HG02588 (cell line): ENCODE results near the gene SLC25A10.
A peak's percentile ranks its signal among the peaks of the same experiment; 100 is the strongest.

Source experiments
- ATAC-seq: cut with Tn5 transposase; IDR thresholded peaks from one replicate; pipeline ENCODE4 v1.9.1; 2021; ENCODE audit warnings: mild to moderate bottlenecking, moderate library complexity; ENCODE audit not compliant: unreplicated experiment

Gene SLC25A10

DNA sequence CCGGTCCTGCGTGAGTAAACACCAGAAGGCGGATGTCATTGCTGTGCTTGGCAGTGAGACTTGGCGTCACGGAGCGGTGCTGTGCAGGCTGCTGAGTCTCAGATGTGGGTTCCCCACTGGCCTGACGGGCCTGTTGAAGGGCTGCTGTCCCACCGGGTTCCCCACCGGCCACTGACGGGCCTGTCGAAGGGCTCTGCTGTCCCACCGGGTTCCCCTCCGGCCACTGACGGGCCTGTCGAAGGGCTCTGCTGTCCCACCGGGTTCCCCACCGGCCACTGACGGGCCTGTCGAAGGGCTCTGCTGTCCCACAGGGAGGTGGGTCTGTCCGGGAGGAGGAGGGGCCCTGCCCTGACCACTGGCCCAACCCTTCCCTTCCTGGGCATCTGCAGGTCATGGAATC lies 25.5 kb upstream of the SLC25A10 start:
- no peak for ATAC-seq

DNA sequence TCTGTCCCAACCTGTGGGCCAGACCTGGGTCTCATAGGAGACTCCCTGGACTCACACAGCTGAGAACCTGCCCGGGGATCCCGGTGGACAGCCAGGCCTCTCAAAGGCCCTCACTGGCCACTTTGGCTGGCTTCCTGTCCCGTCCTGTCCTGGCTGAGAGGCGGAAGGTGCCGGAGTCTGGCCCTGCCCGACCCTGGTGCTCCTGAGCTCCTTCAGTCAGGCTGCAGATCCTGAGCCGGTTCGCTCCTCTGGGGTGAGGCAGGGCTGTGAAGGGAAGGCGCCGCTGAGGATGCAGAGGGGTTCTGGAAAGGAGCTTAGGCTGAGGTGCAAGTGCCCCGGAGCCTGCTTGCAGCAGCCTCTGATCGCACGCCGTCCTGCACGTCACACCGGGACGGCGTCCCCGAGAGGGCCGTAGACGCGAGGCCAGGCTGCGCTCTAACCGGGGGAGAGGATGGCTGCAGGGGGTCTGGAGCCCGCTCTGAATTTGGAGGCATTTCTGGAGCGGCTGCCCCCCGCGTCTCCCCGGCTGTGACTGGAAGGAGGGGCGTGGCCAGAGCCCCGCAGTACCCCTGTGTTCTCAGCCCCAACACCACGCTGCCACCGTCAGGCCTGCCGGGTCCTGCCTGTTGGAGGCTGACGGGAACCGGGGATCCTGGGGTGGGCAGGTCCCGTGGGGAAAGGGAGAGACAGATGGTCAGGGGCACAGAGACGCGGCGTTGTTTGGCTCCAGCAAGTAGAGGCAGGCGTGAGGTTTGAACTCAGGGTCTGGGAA lies 24.1 kb upstream of the SLC25A10 start:
- ATAC-seq = no peak

DNA sequence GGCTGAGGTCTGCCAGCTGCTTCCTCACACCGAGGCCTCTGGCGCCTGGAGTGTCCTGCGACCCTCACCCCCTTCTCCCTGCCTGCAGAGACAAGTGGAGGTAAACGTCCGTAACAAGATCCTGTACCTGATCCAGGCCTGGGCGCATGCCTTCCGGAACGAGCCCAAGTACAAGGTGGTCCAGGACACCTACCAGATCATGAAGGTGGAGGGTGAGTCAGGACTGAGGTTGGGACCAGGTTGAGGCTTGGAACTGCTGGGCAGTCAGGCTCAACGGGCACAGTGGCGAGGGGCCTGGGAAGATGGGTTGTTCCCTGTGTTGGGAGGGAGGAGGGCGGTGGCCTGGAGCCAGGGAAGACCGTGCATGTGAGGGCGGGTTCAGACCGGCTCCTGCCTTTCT lies 23.5 kb upstream of the SLC25A10 start:
- no peak for ATAC-seq

DNA sequence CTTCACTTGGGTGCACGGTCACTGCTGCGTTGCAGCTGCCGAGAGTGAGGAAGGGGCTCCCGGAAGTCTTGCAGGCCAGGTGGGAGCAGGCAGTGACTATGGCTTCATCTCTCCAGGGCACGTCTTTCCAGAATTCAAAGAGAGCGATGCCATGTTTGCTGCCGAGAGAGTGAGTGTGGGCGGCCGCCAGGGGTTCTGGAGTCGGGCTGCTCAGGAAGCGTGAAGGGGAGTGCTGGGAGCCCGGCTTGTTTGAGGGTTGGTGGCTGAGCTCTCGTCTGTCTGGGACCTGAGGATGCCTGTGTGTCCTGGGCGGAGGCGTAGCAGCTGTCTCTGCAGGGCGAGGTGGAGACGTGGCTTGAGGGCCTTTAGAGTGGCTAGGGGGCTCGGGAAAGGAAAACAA lies 22.0 kb upstream of the SLC25A10 start:
- no peak for ATAC-seq

DNA sequence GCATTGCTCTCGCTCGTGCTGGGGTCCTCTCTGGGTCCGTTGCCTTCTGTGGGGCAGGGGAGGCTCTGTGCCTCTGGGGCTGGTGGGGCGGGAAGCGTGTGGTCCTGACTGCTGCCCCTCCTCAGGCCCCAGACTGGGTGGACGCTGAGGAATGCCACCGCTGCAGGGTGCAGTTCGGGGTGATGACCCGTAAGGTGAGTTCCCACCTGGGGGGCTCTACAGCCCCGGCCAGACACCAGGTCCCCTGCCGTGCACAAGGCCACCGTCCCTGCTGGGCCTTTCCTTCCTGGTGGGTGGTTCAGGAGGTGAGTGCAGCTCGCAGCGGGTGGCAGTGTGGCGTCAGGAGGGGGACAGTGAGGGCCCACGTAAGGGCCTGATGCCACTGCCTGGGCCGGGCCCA lies 21.5 kb upstream of the SLC25A10 start:
- no peak for ATAC-seq

DNA sequence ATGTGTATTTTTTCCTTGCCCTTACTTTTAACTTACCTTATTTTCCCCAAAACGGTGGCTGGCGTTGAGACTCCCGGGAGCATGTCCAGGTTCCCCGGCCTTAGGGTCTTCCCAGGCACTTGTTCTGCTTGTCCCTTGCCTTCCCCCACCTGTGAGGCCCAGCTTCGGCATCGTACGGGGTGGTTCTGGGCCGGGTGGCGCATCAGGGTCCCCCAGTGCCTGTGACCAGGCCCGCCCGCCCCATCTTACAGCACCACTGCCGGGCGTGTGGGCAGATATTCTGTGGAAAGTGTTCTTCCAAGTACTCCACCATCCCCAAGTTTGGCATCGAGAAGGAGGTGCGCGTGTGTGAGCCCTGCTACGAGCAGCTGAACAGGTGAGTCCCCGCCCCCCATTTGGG lies 20.9 kb upstream of the SLC25A10 start:
- no peak for ATAC-seq

DNA sequence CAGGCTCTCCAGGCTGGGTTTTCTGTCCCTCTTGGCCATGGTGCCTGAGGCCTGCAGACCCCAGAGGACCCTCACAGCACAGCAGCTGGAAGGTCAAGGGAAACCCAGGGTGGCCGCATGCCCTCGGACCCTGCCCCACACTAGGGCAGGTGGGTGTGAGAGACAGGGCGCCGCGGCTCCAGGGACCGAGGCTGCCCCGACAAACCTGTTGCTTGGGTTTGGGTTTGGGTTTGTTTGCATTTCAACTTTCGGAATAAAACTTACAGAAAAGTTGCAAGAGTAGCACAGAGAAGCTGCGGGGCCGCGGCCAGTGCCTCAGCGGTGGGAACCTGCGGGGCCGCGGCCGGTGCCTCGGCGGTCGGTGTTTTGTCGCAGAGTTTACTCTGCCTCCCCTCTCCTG lies 20.5 kb upstream of the SLC25A10 start:
- no peak for ATAC-seq

DNA sequence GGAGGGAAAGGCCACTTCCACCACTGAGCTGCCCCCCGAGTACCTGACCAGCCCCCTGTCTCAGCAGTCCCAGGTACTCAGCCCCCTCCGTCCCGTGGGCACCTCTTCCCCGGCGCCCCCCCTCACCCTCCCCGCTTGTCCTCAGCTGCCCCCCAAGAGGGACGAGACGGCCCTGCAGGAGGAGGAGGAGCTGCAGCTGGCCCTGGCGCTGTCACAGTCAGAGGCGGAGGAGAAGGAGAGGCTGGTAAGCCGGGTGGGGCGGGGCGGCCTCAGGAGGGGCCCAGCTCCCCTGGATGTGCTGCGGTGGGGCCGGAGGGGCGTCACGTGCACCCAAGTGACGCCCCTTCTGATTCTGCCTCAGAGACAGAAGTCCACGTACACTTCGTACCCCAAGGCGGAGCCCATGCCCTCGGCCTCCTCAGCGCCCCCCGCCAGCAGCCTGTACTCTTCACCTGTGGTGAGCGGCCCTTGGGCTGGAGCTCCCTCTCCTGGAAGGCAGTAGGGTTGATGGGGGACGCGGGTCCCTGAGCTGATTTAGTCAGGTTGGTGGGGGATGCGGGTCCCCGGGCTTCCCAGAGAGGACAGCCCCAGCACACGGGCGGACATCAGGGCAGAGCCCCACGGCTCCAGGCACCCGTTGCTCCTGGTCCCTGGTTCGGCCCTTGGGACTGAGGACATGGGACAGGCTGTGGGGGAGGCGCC lies 18.4 kb upstream of the SLC25A10 start:
- ATAC-seq = no peak

DNA sequence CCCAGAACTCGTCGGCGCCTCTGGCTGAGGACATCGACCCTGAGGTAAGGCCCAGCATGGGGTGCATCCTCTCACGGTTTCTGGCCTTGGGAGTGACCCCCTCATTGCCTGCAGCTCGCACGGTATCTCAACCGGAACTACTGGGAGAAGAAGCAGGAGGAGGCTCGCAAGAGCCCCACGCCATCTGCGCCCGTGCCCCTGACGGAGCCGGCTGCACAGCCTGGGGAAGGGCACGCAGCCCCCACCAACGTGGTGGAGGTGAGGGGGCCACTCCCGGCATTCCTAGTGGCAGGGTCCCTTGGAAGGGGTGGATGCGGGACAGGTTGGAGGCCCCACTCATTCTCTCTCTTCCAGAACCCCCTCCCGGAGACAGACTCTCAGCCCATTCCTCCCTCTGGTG lies 17.3 kb upstream of the SLC25A10 start:
- ATAC-seq = no peak

DNA sequence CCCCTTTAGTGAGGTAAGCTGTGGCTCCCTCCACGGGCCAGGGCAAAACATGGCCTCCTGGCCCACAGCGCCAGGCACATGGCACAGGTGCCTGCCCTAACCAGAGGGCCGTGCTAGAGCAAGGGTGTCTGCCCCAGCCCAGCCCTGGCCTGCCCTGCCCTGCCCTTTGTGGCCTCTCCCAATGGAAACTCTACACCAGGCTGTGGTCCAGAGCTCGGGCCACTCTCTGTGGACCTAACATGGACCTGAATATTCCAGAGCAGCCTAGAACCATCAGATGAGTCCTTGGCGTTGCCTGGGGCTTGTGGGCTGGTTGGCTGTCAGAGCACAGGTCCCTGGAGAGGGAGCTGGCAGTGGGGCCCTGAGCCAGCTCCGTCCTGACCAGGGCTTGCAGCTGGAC lies 16.9 kb upstream of the SLC25A10 start:
- ATAC-seq = no peak

DNA sequence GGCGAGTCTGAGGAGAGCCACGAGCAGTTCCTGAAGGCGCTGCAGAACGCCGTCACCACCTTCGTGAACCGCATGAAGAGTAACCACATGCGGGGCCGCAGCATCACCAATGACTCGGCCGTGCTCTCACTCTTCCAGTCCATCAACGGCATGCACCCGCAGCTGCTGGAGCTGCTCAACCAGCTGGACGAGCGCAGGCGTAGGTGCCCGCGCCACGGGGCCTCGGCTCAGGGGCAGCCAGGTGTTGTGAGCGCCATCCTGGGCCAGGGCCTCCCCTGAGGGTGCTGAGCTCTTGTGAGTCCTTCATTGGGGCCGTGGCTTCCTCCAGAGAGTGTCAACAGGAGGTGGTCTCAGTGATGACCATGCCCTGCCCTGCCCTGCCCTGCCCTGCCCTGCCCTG lies 16.3 kb upstream of the SLC25A10 start:
- no peak for ATAC-seq

DNA sequence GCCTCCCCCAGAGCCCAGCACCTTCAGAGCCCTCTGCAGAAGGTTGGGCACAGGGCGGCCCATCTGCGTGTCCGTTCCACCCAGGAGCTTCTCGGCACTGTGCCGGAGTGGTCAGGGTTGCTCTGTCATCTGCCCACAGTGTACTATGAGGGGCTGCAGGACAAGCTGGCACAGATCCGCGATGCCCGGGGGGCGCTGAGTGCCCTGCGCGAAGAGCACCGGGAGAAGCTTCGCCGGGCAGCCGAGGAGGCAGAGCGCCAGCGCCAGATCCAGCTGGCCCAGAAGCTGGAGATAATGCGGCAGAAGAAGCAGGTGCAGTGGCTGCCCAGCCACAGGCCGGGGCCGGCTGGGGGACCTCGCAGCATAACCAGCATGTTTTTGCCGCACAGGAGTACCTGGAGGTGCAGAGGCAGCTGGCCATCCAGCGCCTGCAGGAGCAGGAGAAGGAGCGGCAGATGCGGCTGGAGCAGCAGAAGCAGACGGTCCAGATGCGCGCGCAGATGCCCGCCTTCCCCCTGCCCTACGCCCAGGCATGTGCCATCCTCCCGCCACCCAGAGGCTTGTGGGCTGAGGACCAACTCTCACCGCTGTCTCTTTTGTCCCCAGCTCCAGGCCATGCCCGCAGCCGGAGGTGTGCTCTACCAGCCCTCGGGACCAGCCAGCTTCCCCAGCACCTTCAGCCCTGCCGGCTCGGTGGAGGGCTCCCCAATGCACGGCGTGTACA lies 15.7 kb upstream of the SLC25A10 start:
- no peak for ATAC-seq

DNA sequence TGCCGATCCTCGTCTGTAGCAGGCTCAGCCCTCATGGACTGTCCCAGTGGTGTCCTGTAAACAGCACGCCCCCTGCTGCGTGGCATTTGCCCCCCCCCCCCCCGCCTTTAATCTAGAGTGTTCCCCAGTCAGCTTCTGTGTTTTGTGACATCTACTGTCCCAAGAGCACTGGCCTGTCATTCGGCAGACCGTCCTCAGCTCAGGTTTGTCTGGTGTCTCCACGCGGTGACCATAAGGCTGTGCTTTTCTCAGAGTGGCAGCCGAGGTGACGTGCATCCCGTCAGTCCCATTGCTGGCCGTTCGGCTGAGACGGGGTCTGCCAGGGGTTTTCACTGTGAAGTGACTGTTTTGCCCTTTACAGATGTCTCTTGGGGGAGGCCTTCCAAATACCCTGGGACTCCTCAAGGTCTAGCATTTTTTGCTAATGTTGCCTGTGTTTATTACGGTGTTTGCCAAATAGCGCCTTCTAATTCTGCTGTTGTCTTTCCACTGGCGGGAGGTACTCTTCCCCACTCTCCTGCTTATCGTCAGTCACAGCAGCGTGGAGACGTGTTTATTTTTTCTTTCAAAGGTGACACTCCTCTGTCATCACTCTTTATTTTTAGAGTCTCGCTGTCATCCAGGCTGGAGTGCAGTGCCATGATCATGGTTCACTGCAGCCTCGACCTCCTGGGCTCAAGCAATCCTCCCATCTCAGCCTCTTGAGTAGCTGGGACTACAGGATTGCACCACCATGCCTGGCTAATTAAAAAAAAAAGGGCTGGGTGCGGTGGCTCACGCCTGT lies 14.6 kb upstream of the SLC25A10 start:
- ATAC-seq = no peak

DNA sequence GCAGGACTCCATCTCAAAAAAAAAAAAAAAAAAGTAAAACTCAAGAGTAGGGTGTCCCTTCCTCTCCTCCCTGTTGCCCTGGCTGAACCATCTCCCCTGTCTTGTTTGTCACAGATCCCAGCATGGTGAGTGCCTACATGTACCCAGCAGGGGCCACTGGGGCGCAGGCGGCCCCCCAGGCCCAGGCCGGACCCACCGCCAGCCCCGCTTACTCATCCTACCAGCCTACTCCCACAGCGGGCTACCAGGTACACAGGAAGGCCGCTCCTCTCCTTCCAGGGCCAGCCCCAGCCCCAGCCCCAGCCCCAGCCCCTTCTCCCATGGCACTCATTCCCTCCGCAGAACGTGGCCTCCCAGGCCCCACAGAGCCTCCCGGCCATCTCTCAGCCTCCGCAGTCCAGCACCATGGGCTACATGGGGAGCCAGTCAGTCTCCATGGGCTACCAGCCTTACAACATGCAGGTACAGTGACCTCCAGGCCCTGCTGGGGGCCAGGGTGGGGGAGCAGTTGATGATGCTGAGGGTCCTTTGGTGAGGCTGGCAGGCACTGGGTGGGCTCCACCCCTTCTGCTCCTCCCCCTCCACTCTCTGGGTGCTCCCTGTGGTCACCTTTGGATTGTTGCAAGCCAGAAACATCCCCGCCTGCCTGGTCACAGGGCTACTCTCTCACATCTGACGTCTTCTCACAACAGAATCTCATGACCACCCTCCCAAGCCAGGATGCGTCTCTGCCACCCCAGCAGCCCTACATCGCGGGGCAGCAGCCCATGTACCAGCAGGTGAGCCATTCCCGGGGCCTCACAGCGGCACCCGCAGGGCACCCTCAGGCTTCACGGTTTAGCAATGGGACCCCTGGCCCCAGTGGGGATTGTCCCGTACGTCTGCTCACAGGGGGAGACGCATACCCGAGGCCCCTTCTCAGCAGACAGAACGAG lies 11.5 kb upstream of the SLC25A10 start:
- no peak for ATAC-seq

DNA sequence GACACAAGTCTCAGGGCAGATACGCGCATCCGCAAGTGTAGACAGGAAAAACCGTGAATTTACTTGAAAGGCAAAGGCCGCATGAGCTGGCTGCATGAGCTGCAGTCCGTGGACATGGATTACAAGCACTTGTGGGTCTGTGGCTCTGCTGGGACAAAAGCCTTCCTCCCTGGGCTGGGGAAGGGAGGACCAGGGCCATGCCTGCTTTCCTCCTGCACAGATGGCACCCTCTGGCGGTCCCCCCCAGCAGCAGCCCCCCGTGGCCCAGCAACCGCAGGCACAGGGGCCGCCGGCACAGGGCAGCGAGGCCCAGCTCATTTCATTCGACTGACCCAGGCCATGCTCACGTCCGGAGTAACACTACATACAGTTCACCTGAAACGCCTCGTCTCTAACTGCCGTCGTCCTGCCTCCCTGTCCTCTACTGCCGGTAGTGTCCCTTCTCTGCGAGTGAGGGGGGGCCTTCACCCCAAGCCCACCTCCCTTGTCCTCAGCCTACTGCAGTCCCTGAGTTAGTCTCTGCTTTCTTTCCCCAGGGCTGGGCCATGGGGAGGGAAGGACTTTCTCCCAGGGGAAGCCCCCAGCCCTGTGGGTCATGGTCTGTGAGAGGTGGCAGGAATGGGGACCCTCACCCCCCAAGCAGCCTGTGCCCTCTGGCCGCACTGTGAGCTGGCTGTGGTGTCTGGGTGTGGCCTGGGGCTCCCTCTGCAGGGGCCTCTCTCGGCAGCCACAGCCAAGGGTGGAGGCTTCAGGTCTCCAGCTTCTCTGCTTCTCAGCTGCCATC lies 10.6 kb upstream of the SLC25A10 start:
- ATAC-seq = no peak

DNA sequence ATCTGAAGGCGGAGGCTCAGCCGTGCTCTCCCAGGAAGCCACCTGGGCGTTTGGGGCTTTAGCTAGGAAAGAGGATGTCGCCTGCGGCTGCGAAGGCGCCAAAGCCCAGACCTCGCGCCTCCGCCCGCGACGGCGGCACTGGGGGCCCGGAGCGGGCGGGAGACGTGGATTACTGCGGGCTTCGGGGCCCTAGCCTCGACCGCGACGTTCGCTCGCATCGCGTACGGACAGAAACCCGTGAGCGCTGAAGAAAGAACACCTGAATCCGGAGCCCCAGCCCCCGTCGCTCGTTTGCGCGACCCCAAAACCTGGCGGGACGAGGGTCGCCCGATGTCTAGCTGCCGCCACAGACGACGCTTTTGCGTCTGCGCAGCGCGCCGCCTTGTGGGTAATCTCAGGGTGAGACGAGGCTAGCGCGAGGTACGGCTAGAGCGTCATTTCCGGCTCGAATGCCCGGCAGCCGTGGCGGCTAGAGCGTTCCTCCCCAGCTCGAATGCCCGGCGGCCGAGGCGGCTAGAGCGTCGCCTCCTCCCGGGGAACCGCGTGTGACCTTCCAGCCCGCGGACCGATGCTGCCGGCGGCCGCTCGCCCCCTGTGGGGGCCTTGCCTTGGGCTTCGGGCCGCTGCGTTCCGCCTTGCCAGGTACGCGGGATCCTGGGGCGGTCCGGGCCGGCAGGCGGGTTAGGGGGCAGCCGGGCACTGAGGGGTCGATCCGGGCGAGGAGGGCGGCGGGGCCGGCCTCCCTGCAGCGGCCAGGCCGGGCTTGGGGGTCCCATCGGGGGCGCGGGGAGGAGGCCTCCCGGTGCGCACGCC lies 8.9 kb upstream of the SLC25A10 start, which contains the start of gene MRPL12:
Gene MRPL12 (plus strand): TSS at position 434 of the 813 bp plus-strand sequence. CDS start 135 bp downstream, at position 569.
- peak; percentile 68 for ATAC-seq

DNA sequence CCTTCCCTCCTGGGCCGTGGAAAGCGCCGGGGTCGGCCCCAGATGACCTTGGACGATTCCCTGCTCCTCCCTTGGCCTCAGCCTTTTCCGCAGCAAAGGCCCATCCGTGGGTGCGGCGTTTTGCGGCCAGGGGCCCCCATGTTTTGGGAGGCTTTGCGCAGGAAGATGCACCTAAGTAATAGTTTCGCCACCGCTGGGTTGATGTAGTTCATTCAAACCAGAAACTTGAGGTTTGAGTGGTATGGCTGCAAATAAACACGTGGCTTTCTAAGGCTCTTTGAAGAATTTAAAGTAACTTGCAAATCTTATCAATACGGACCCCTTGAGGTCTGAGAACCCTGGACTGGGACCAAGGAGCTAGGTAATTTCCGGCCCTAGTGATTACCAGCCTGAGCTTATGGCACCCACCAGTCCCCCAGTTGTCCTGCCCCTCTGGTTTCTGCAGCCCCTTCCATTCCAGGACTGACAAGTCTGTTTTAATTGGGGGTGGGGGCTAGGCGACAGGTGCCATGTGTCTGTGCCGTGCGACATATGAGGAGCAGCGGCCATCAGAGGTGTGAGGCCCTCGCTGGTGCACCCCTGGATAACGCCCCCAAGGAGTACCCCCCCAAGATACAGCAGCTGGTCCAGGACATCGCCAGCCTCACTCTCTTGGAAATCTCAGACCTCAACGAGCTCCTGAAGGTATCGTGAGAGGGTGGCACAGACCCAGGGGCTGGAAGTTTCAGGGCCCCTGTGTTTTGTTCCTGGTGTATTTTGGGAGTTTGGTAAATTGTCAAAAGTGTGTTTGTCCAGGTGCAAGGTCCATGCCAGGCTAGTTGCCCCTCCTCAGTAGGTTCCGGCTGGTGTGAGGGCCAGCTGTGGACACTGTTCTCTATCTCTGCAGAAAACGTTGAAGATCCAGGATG lies 8.1 kb upstream of the SLC25A10 start:
- peak; percentile 5 for ATAC-seq
